ENCODE measurements around the gene GMPS. TPM values are rescaled to one million over a fixed set of nuclear protein-coding genes. Genes with fewer than 3 reads are reported as not detected.

Gene GMPS
- total RNA-seq, 4 donors from 2014 or later: 26.8 to 48.8 (median 29.9) TPM

GRCh38 chr3:155912579-155913190, 42.2 kb downstream of the GMPS start:
- H3K27ac ChIP-seq: peak overlapping the region in 3 of 4 donors; percentile 7 to 61 (median 52)
- H3K27me3 ChIP-seq: no peaks in the 10 kb centered on the region
- peaks cover 0 to 75% of the 10 kb centered on the region in 2 donors for H3K36me3 ChIP-seq
- WGBS, 2 donors (ENCODE audit: low coverage in 1 of 2): 44% methylated on average over 1 of the region's 1 CpG; no CpG with 5 or more reads in 1 of the 2 donors
- no peak overlapping the region for H3K4me3 ChIP-seq
- peak; percentile 41 for ATAC-seq
- no peaks in the 10 kb centered on the region for H3K9me3 ChIP-seq
- peaks cover 0 to 5% (median 5%) of the 10 kb centered on the region in 3 donors for H3K4me1 ChIP-seq
- TF ChIP-seq, protein P1, sequence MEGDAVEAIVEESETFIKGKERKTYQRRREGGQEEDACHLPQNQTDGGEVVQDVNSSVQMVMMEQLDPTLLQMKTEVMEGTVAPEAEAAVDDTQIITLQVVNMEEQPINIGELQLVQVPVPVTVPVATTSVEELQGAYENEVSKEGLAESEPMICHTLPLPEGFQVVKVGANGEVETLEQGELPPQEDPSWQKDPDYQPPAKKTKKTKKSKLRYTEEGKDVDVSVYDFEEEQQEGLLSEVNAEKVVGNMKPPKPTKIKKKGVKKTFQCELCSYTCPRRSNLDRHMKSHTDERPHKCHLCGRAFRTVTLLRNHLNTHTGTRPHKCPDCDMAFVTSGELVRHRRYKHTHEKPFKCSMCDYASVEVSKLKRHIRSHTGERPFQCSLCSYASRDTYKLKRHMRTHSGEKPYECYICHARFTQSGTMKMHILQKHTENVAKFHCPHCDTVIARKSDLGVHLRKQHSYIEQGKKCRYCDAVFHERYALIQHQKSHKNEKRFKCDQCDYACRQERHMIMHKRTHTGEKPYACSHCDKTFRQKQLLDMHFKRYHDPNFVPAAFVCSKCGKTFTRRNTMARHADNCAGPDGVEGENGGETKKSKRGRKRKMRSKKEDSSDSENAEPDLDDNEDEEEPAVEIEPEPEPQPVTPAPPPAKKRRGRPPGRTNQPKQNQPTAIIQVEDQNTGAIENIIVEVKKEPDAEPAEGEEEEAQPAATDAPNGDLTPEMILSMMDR (IDR thresholded peaks at IDR 0.05): no peak
- TF ChIP-seq EP300 (IDR thresholded peaks at IDR 0.05) (no peak), POLR2A (IDR thresholded peaks at IDR 0.05) (no peak), POLR2AphosphoS5 (IDR thresholded peaks at IDR 0.05) (no peak)

GRCh38 chr3:155917781-155918180, 47.3 kb downstream of the GMPS start:
- ATAC-seq: no peak
- WGBS, 2 donors (ENCODE audit: low coverage in 1 of 2): 100% methylated on average over 1 of the region's 1 CpG; no CpG with 5 or more reads in 1 of the 2 donors
- H3K27me3 ChIP-seq: no peaks in the 10 kb centered on the region
- H3K4me1 ChIP-seq: peaks cover 0 to under 1% (median 0%) of the 10 kb centered on the region in 3 donors
- no peaks in the 10 kb centered on the region for H3K9me3 ChIP-seq
- TF ChIP-seq POLR2A (IDR thresholded peaks at IDR 0.05): no peak
- TF ChIP-seq POLR2AphosphoS5 (IDR thresholded peaks at IDR 0.05): no peak
- TF ChIP-seq, protein P1 (IDR thresholded peaks at IDR 0.05): no peak
- no peak for TF ChIP-seq EP300 (IDR thresholded peaks at IDR 0.05)
- H3K4me3 ChIP-seq: no peak overlapping the region
- H3K27ac ChIP-seq: no peak overlapping the region
- H3K36me3 ChIP-seq: peaks cover 0 to 76% of the 10 kb centered on the region in 2 donors

GRCh38 chr3:155919728-155920127, 49.3 kb downstream of the GMPS start:
- Histone ChIP-seq H3K27me3 (no peaks in the 10 kb centered on the region), H3K4me3 (no peak overlapping the region), H3K27ac (no peak overlapping the region), H3K9me3 (no peaks in the 10 kb centered on the region), H3K4me1 (no peaks in the 10 kb centered on the region), H3K36me3 (peaks cover 0 to 82% of the 10 kb centered on the region in 2 donors)
- TF ChIP-seq EP300 (IDR thresholded peaks at IDR 0.05) (no peak), POLR2A (IDR thresholded peaks at IDR 0.05) (no peak), POLR2AphosphoS5 (IDR thresholded peaks at IDR 0.05) (no peak)
- TF ChIP-seq, protein P1 (IDR thresholded peaks at IDR 0.05): no peak
- ATAC-seq: no peak

- WGBS, 2 donors (ENCODE audit: low coverage in 1 of 2): 84 to 95% methylated on average over 2 of the region's 2 CpGs
- TF ChIP-seq EP300 (IDR thresholded peaks at IDR 0.05) (no peak), POLR2AphosphoS5 (IDR thresholded peaks at IDR 0.05) (no peak), POLR2A (IDR thresholded peaks at IDR 0.05) (no peak)
- TF ChIP-seq, protein P1 (IDR thresholded peaks at IDR 0.05): no peak
- H3K9me3 ChIP-seq: no peaks in the 10 kb centered on the region
- ATAC-seq: no peak
- no peaks in the 10 kb centered on the region for H3K27me3 ChIP-seq
- H3K36me3 ChIP-seq: peaks cover 0 to 82% of the 10 kb centered on the region in 2 donors
- no peak overlapping the region for H3K4me3 ChIP-seq
- H3K27ac ChIP-seq: no peak overlapping the region
- H3K4me1 ChIP-seq: no peaks in the 10 kb centered on the region
Measured at GRCh38 chr3:155921486-155921885, 51.0 kb downstream of the GMPS start.

- WGBS, 2 donors (ENCODE audit: low coverage in 1 of 2): 49 to 83% methylated on average over 1 to 2 of the region's 2 CpGs
- ATAC-seq: peak; percentile 46
- H3K36me3 ChIP-seq: peaks cover 0 to 73% of the 10 kb centered on the region in 2 donors
- no peaks in the 10 kb centered on the region for H3K9me3 ChIP-seq
- no peaks in the 10 kb centered on the region for H3K27me3 ChIP-seq
- H3K4me1 ChIP-seq: no peaks in the 10 kb centered on the region
- no peak for TF ChIP-seq POLR2AphosphoS5 (IDR thresholded peaks at IDR 0.05)
- TF ChIP-seq, protein P1 (IDR thresholded peaks at IDR 0.05): peak in 1 of 4 experiments; percentile 16
- no peak overlapping the region for H3K4me3 ChIP-seq
- no peak overlapping the region for H3K27ac ChIP-seq
Measured at GRCh38 chr3:155934230-155934629, 63.8 kb downstream of the GMPS start.

Measured in gastroesophageal sphincter (tissue), 4 donors.